GM23338 (cell line): ENCODE measurements around the gene NHLH1. TPM values are rescaled to one million over a fixed set of nuclear protein-coding genes. Genes with fewer than 3 reads are reported as not detected.

Source experiments
- ATAC-seq: fragments of 200-7000 bp; cut with Tn5 transposase; 3 replicates; pipeline ENCODE4 v1.9.1; 2020
- DNase-seq: peaks from one replicate; pipeline ENCODE4 v3.0.0-alpha.2; 2015; ENCODE audit warnings: low spot score
- H2AFZ ChIP-seq: fragments of 200-600 bp; sonication (generic); 2 replicates; pipeline ENCODE4 v1.8.0; 2016; ENCODE audit warnings: antibody characterized with exemption, mild to moderate bottlenecking, moderate library complexity
- H3F3A ChIP-seq: fragments of 200-600 bp; sonication (generic); replicated peaks from 2 replicates; pipeline ENCODE4 v1.8.0; 2017; ENCODE audit warnings: antibody characterized with exemption, mixed run types, low read depth
- H3K27ac ChIP-seq: fragments of 200-600 bp; sonication (generic); 2 replicates; pipeline ENCODE4 v1.6.1; 2016; ENCODE audit warnings: low read depth
- H3K27me3 ChIP-seq: fragments of 200-600 bp; sonication (generic); 2 replicates; pipeline ENCODE4 v1.8.0; 2016; ENCODE audit warnings: mild to moderate bottlenecking, mixed run types, moderate library complexity; ENCODE audit not compliant: insufficient read depth
- H3K36me3 ChIP-seq: fragments of 200-600 bp; sonication (generic); 2 replicates; pipeline ENCODE4 v1.8.0; 2016; ENCODE audit warnings: mild to moderate bottlenecking; ENCODE audit not compliant: insufficient read depth
- H3K4me1 ChIP-seq: fragments of 200-600 bp; sonication (generic); 2 replicates; pipeline ENCODE4 v1.8.0; 2016; ENCODE audit warnings: mild to moderate bottlenecking, moderate library complexity; ENCODE audit not compliant: insufficient read depth
- H3K4me2 ChIP-seq: fragments of 200-600 bp; sonication (generic); 2 replicates; pipeline ENCODE4 v1.7.1; 2017; ENCODE audit warnings: mixed run types
- H3K4me3 ChIP-seq: fragments of 200-600 bp; sonication (generic); 2 replicates; pipeline ENCODE4 v1.6.1; 2016; ENCODE audit warnings: mixed run types
- H3K79me2 ChIP-seq: fragments of 200-600 bp; sonication (generic); replicated peaks from 2 replicates; pipeline ENCODE4 v1.8.0; 2017; ENCODE audit warnings: mild to moderate bottlenecking; ENCODE audit not compliant: insufficient read depth
- H3K9me2 ChIP-seq: fragments of 200-600 bp; sonication (generic); 2 replicates; pipeline ENCODE4 v1.8.0; 2017; ENCODE audit not compliant: insufficient read depth
- H4K20me1 ChIP-seq: fragments of 200-600 bp; sonication (generic); replicated peaks from 2 replicates; pipeline ENCODE4 v1.8.0; 2017; ENCODE audit warnings: mild to moderate bottlenecking; ENCODE audit not compliant: insufficient read depth
- H3K27ac Mint-ChIP-seq: 2 replicates; pipeline ENCODE4 v1.8.0; 2020; ENCODE audit warnings: inconsistent platforms, mild to moderate bottlenecking, moderate library complexity, mixed read lengths
- H3K27me3 Mint-ChIP-seq: 3 replicates; pipeline ENCODE4 v1.8.0; 2022; ENCODE audit warnings: low read depth, mild to moderate bottlenecking, moderate library complexity, mixed read lengths, inconsistent platforms; ENCODE audit not compliant: insufficient read depth, poor library complexity
- H3K36me3 Mint-ChIP-seq: 3 replicates; pipeline ENCODE4 v1.8.0; 2021; ENCODE audit warnings: low read depth, mild to moderate bottlenecking, inconsistent platforms, moderate library complexity, mixed read lengths
- H3K4me1 Mint-ChIP-seq: 3 replicates; pipeline ENCODE4 v1.8.0; 2020; ENCODE audit warnings: mild to moderate bottlenecking, inconsistent platforms, mixed read lengths
- H3K4me3 Mint-ChIP-seq: 3 replicates; pipeline ENCODE4 v1.8.0; 2021; ENCODE audit warnings: moderate library complexity, mild to moderate bottlenecking, inconsistent platforms, mixed read lengths
- H3K9me3 Mint-ChIP-seq: 3 replicates; pipeline ENCODE4 v1.8.0; 2020; ENCODE audit warnings: moderate library complexity, mild to moderate bottlenecking, inconsistent platforms, mixed read lengths
- CREB1 ChIP-seq: fragments of 250-450 bp; sonication (Bioruptor Pico); IDR thresholded peaks from 2 replicates; pipeline ENCODE4 v1.5.0; 2020; ENCODE audit warnings: low read depth, mild to moderate bottlenecking, moderate library complexity
- EZH2 ChIP-seq: fragments of 200-600 bp; sonication (generic); IDR thresholded peaks from one replicate; pipeline ENCODE4 v1.8.0; 2017; ENCODE audit warnings: antibody characterized with exemption, mild to moderate bottlenecking, low read depth; ENCODE audit not compliant: unreplicated experiment
- EZH2phosphoT487 ChIP-seq: fragments of 200-600 bp; sonication (generic); IDR thresholded peaks from one replicate; pipeline ENCODE4 v1.8.1; 2018; ENCODE audit warnings: antibody characterized with exemption; ENCODE audit not compliant: unreplicated experiment
- JUNB ChIP-seq: IDR thresholded peaks from one replicate; pipeline ENCODE4 v1.6.1; 2016; ENCODE audit warnings: antibody characterized with exemption; ENCODE audit not compliant: unreplicated experiment
- NANOG ChIP-seq: IDR thresholded peaks from 2 replicates; pipeline ENCODE4 v1.6.1; 2016; ENCODE audit warnings: antibody characterized with exemption, borderline replicate concordance
- STAT1 ChIP-seq: IDR thresholded peaks from one replicate; pipeline ENCODE4 v1.6.1; 2016; ENCODE audit warnings: antibody characterized with exemption; ENCODE audit not compliant: unreplicated experiment
- ZNF114 ChIP-seq: fragments of 250-450 bp; sonication (Bioruptor Pico); IDR thresholded peaks from 2 replicates; pipeline ENCODE4 v1.5.0; 2020; ENCODE audit warnings: mild to moderate bottlenecking, moderate library complexity
- polyA plus RNA-seq: library from polyadenylated mRNA; unstranded; fragments of >200 nt; fragmentation: Nextera tagmentation; extraction: Ambion mirVana; gene quantifications from 2 replicates; pipeline ENCODE4 v1.2.1, GENCODE V29; 2016
- total RNA-seq: library from RNA; depleted of rRNA; stranded (reverse); fragments of >200 nt; shearing (Covaris generic); gene quantifications from 2 replicates; pipeline ENCODE4 v1.2.3, GENCODE V29; 2014
- TF ChIP-seq, protein P1 (sequence below), 2 experiments: fragments of 200-600 bp in 1 of 2; sonication (generic) in 1 of 2; conservative IDR thresholded peaks; 2 replicates each; pipeline versions ENCODE4 v1.5.1 to v1.6.1; 2016 to 2017; ENCODE audit warnings: antibody characterized with exemption in 2 of 2, low read depth in 2 of 2, mild to moderate bottlenecking in 2 of 2, moderate library complexity in 1 of 2
- TF ChIP-seq, protein P2 (sequence below): IDR thresholded peaks from 2 replicates; pipeline ENCODE4 v1.6.1; 2016; ENCODE audit warnings: antibody characterized with exemption
- TF ChIP-seq, protein P3 (sequence below): IDR thresholded peaks from one replicate; pipeline ENCODE4 v1.6.1; 2018; ENCODE audit warnings: antibody characterized with exemption; ENCODE audit not compliant: unreplicated experiment

NHLH1 gene
- total and polyA plus RNA-seq, 2 experiments from 2014 or later: 0.69 to 0.89 TPM

DNA sequence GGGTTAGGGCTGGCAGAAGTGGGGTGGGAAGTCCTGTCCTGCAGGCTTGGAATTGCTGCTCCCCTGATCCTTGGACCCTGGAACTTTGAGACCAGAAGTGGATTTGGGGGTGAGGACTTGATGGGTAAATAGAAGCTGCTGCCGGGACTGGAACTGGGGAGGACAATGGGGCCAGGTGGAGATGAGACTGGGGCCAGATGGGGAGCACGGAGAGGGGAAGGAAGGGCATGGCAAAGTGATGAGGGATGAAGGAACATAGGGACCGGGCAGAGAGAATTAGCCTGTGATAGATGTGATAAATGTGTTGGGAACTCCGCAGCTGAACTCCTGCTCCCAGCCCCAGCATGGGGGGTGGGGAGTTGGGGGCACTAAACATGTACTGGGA, 637 bp downstream of the NHLH1 start:
- H3K4me3 Mint-ChIP-seq: no peak overlapping the region
- H3K9me3 Mint-ChIP-seq: no peaks in the 10 kb centered on the region
- Histone ChIP-seq H4K20me1 (no peaks in the 10 kb centered on the region; the same call in 1 of the 2 replicates), H3K79me2 (no peaks in the 10 kb centered on the region), H2AFZ (no peak overlapping the region), H3K36me3 (no peaks in the 10 kb centered on the region), H3K9me2 (no peaks in the 10 kb centered on the region), H3K27me3 (no peaks in the 10 kb centered on the region), H3F3A (0 out of 2 replicates have a peak, but pooled peaks cover 3% of the 10 kb centered on the region), H3K4me2 (no peak overlapping the region; the same call in 1 of the 2 replicates), H3K4me3 (no peak overlapping the region), H3K27ac (no peak overlapping the region), H3K4me1 (peaks cover 21% of the 10 kb centered on the region)
- peaks cover 13% of the 10 kb centered on the region for H3K27me3 Mint-ChIP-seq
- no peak for TF ChIP-seq STAT1
- no peak for TF ChIP-seq JUNB
- DNase-seq (no peak), ATAC-seq (no peak)
- H3K4me1 Mint-ChIP-seq: peaks cover 50% of the 10 kb centered on the region
- peak overlapping the region; percentile 53; the same call in 1 of the 2 replicates for H3K27ac Mint-ChIP-seq
- no peaks in the 10 kb centered on the region; the same call in 2 of the 3 replicates for H3K36me3 Mint-ChIP-seq

DNA sequence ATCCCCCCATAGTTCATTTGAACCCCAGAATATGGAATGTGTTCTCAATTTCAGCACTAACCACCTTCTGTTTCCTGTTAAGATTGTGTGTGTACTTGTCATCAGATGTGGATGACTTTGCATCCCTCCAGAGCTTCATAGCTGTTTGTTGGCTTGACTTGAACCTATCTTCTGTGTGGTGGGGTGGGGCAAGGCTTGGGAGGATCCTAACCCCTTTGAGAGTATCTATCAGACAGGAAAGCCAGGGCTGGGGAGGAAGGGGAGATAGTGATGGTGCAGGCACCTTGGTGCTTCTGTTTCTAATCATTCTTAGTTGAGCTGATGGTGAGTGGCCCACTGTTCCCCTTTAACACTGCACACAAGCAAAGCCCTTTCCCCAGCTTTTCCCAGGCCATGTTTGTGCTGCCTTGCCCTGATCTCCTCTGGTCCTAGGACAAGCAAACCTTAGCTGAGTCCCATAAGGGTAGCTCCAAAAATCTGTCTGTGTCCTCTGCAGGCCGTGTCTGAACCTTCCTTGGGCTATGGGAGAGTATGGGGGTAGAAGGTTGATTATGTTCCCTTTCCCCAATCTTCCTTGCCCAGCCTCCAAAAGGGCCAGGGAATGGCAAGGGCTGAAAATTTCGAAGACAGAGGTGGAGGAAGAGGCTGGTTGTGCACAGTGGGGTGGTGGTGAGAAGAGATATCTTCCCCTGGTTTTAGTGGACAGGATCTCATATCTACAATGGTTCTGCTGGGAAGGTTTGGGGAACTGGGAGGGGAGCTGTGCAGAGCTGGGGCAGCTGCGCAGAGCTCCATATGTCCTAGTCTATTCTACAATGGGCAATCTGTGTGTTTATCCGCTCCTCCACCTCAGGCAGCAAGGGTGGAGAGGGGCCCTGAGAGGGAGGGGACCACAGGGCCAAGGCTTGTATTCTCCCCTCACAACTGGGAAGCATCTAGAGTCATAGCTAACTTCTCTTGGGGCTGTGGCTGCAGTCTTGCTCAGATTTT, 1.4 kb downstream of the NHLH1 start:
- H3K9me2 ChIP-seq: no peaks in the 10 kb centered on the region
- H3K79me2 ChIP-seq: no peaks in the 10 kb centered on the region
- no peaks in the 10 kb centered on the region; the same call in 2 of the 3 replicates for H3K36me3 Mint-ChIP-seq
- no peak overlapping the region for H3K4me2 ChIP-seq
- H4K20me1 ChIP-seq: no peaks in the 10 kb centered on the region; the same call in 1 of the 2 replicates
- no peaks in the 10 kb centered on the region for H3K27me3 ChIP-seq
- H3K27ac ChIP-seq: no peak overlapping the region
- no peak overlapping the region for H2AFZ ChIP-seq
- H3K4me1 ChIP-seq: peaks cover 13% of the 10 kb centered on the region; the same call in 1 of the 2 replicates
- no peaks in the 10 kb centered on the region for H3K9me3 Mint-ChIP-seq
- H3K27ac Mint-ChIP-seq: no peak overlapping the region
- no peaks in the 10 kb centered on the region for H3K36me3 ChIP-seq
- peaks cover 43% of the 10 kb centered on the region for H3K4me1 Mint-ChIP-seq
- no peak for DNase-seq
- H3K4me3 Mint-ChIP-seq: no peak overlapping the region
- peaks cover 10% of the 10 kb centered on the region for H3K27me3 Mint-ChIP-seq
- H3F3A ChIP-seq: 0 out of 2 replicates have a peak, but pooled peaks cover 3% of the 10 kb centered on the region
- ATAC-seq: no peak
- no peak overlapping the region for H3K4me3 ChIP-seq
- TF ChIP-seq, protein P1, sequence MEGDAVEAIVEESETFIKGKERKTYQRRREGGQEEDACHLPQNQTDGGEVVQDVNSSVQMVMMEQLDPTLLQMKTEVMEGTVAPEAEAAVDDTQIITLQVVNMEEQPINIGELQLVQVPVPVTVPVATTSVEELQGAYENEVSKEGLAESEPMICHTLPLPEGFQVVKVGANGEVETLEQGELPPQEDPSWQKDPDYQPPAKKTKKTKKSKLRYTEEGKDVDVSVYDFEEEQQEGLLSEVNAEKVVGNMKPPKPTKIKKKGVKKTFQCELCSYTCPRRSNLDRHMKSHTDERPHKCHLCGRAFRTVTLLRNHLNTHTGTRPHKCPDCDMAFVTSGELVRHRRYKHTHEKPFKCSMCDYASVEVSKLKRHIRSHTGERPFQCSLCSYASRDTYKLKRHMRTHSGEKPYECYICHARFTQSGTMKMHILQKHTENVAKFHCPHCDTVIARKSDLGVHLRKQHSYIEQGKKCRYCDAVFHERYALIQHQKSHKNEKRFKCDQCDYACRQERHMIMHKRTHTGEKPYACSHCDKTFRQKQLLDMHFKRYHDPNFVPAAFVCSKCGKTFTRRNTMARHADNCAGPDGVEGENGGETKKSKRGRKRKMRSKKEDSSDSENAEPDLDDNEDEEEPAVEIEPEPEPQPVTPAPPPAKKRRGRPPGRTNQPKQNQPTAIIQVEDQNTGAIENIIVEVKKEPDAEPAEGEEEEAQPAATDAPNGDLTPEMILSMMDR (conservative IDR thresholded peaks at IDR 0.05; ENCODE audit: low read depth in 2 of 2): no peak
- TF ChIP-seq CREB1 (CRISPR knock-in tag) (no peak), EZH2 (no peak), NANOG (no peak), EZH2phosphoT487 (no peak), STAT1 (no peak), ZNF114 (CRISPR knock-in tag) (no peak)
- TF ChIP-seq, protein P2, sequence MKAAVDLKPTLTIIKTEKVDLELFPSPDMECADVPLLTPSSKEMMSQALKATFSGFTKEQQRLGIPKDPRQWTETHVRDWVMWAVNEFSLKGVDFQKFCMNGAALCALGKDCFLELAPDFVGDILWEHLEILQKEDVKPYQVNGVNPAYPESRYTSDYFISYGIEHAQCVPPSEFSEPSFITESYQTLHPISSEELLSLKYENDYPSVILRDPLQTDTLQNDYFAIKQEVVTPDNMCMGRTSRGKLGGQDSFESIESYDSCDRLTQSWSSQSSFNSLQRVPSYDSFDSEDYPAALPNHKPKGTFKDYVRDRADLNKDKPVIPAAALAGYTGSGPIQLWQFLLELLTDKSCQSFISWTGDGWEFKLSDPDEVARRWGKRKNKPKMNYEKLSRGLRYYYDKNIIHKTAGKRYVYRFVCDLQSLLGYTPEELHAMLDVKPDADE: no peak
- TF ChIP-seq, protein P3, sequence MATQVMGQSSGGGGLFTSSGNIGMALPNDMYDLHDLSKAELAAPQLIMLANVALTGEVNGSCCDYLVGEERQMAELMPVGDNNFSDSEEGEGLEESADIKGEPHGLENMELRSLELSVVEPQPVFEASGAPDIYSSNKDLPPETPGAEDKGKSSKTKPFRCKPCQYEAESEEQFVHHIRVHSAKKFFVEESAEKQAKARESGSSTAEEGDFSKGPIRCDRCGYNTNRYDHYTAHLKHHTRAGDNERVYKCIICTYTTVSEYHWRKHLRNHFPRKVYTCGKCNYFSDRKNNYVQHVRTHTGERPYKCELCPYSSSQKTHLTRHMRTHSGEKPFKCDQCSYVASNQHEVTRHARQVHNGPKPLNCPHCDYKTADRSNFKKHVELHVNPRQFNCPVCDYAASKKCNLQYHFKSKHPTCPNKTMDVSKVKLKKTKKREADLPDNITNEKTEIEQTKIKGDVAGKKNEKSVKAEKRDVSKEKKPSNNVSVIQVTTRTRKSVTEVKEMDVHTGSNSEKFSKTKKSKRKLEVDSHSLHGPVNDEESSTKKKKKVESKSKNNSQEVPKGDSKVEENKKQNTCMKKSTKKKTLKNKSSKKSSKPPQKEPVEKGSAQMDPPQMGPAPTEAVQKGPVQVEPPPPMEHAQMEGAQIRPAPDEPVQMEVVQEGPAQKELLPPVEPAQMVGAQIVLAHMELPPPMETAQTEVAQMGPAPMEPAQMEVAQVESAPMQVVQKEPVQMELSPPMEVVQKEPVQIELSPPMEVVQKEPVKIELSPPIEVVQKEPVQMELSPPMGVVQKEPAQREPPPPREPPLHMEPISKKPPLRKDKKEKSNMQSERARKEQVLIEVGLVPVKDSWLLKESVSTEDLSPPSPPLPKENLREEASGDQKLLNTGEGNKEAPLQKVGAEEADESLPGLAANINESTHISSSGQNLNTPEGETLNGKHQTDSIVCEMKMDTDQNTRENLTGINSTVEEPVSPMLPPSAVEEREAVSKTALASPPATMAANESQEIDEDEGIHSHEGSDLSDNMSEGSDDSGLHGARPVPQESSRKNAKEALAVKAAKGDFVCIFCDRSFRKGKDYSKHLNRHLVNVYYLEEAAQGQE: no peak
